Measurements from ENCODE around the gene CD300LB. TPM values are rescaled to one million over a fixed set of nuclear protein-coding genes. Genes with fewer than 3 reads are reported as not detected.
"Not testable (repeated sequence)": the region's sequence is repeated elsewhere in the genome, so short reads cannot be mapped to it uniquely, and the experiment has no call there.

CD300LB gene
- total RNA-seq, 3 donors from 2014 or later = 0.27 to 0.28 TPM; not detected in 1

GRCh38 chr17:74512036-74512435, 19.2 kb downstream of the CD300LB start:
- no peak for TF ChIP-seq CTCF (IDR thresholded peaks at IDR 0.05)
- Histone ChIP-seq H3K4me3 (no peak overlapping the region), H3K4me1 (ENCODE audit: low read depth) (no peaks in the 10 kb centered on the region), H3K36me3 (ENCODE audit: low read depth) (no peaks in the 10 kb centered on the region), H3K9me3 (no peaks in the 10 kb centered on the region)
- no peak for ATAC-seq
- intact Hi-C loops (cut with DNase I, micrococcal nuclease) = no loop called here
- no peak for DNase-seq

GRCh38 chr17:74508156-74508555, 23.1 kb downstream of the CD300LB start:
- no peak overlapping the region for H3K4me3 ChIP-seq
- intact Hi-C loops (cut with DNase I, micrococcal nuclease) = no loop called here
- TF ChIP-seq CTCF (IDR thresholded peaks at IDR 0.05) = no peak
- ATAC-seq (no peak), DNase-seq (no peak)
- H3K9me3 ChIP-seq = no peaks in the 10 kb centered on the region
- H3K4me1 ChIP-seq (ENCODE audit: low read depth) = no peaks in the 10 kb centered on the region
- no peaks in the 10 kb centered on the region for H3K36me3 ChIP-seq (ENCODE audit: low read depth)

- DNase-seq = peak in 1 of 3 donors; percentile 23
- H3K4me1 ChIP-seq (ENCODE audit: low read depth); intact Hi-C loops (cut with DNase I, micrococcal nuclease); H3K9me3 ChIP-seq; H3K36me3 ChIP-seq (ENCODE audit: low read depth); ATAC-seq; H3K4me3 ChIP-seq: not testable (repeated sequence)
These were observed 27.3 kb downstream of the CD300LB start for GRCh38 chr17:74503949-74504348.

- Histone ChIP-seq H3K9me3 (no peaks in the 10 kb centered on the region), H3K4me3 (no peak overlapping the region), H3K4me1 (ENCODE audit: low read depth) (no peaks in the 10 kb centered on the region), H3K36me3 (ENCODE audit: low read depth) (no peaks in the 10 kb centered on the region)
- TF ChIP-seq CTCF (IDR thresholded peaks at IDR 0.05) = no peak
- DNase-seq (no peak), ATAC-seq (no peak)
- intact Hi-C loops (cut with DNase I, micrococcal nuclease) = no loop called here
These were observed 28.4 kb downstream of the CD300LB start for GRCh38 chr17:74502861-74503260.

GRCh38 chr17:74499992-74500391, 31.3 kb downstream of the CD300LB start:
- DNase-seq = no peak
- Histone ChIP-seq H3K4me3 (no peak overlapping the region), H3K4me1 (ENCODE audit: low read depth) (no peaks in the 10 kb centered on the region), H3K36me3 (ENCODE audit: low read depth) (no peaks in the 10 kb centered on the region), H3K9me3 (no peaks in the 10 kb centered on the region)
- ATAC-seq = no peak
- intact Hi-C loops (cut with DNase I, micrococcal nuclease) = no loop called here
- no peak for TF ChIP-seq CTCF (IDR thresholded peaks at IDR 0.05)

GRCh38 chr17:74497471-74497870, 33.8 kb downstream of the CD300LB start:
- no peak for ATAC-seq
- no peak for DNase-seq

More at GRCh38 chr17:74497471-74497870, 33.8 kb downstream of the CD300LB start:
- no peak for TF ChIP-seq CTCF (IDR thresholded peaks at IDR 0.05)
- Histone ChIP-seq H3K4me1 (ENCODE audit: low read depth) (no peaks in the 10 kb centered on the region), H3K9me3 (no peaks in the 10 kb centered on the region), H3K36me3 (ENCODE audit: low read depth) (no peaks in the 10 kb centered on the region), H3K4me3 (no peak overlapping the region)
- intact Hi-C loops (cut with DNase I, micrococcal nuclease) = no loop called here
